ENCODE measurements around the gene KCNH6.

KCNH6 gene

GRCh38 chr17:63537001-63537400 is 13.8 kb downstream of the KCNH6 start:
- no peak for DNase-seq

- no peak for DNase-seq
Observed at GRCh38 chr17:63537991-63538692, 15.0 kb downstream of the KCNH6 start.

GRCh38 chr17:63538693-63539595 is 15.8 kb downstream of the KCNH6 start:
- DNase-seq = no peak

- DNase-seq = no peak
Observed at GRCh38 chr17:63540590-63540989, 17.4 kb downstream of the KCNH6 start.

GRCh38 chr17:63542218-63542545 is 19.0 kb downstream of the KCNH6 start:
- no peak for DNase-seq

- no peak for DNase-seq
Observed at GRCh38 chr17:63542942-63543821, 20.0 kb downstream of the KCNH6 start.

GRCh38 chr17:63543822-63544420 is 20.8 kb downstream of the KCNH6 start:
- DNase-seq = no peak

- no peak for DNase-seq
Observed at GRCh38 chr17:63544467-63545301, 21.5 kb downstream of the KCNH6 start.

GRCh38 chr17:63546308-63547082 is 23.3 kb downstream of the KCNH6 start:
- DNase-seq = no peak

GRCh38 chr17:63547083-63547523 is 23.9 kb downstream of the KCNH6 start:
- DNase-seq = no peak

GRCh38 chr17:63549289-63549945 is 26.3 kb downstream of the KCNH6 start:
- DNase-seq = no peak

- peak; percentile 100 for DNase-seq
Observed at GRCh38 chr17:63549946-63550816, 27.0 kb downstream of the KCNH6 start, which contains the start of gene DCAF7. Gene DCAF7, plus strand, starts transcription at chr17:63550477. Its CDS starts 201 bp downstream, at chr17:63550678.

GRCh38 chr17:63550817-63551639 is 27.9 kb downstream of the KCNH6 start:
- DNase-seq = peak; percentile 71

GRCh38 chr17:63552211-63552610 is 29.1 kb downstream of the KCNH6 start:
- no peak for DNase-seq

GRCh38 chr17:63555500-63556156 is 32.5 kb downstream of the KCNH6 start:
- no peak for DNase-seq

- DNase-seq = no peak
Observed at GRCh38 chr17:63557416-63557815, 34.3 kb downstream of the KCNH6 start.

GRCh38 chr17:63558441-63558840 is 35.3 kb downstream of the KCNH6 start:
- DNase-seq = no peak

GRCh38 chr17:63561819-63562218 is 38.7 kb downstream of the KCNH6 start:
- no peak for DNase-seq

Measured in NCI-H2171 treated with DMSO at 0.1 percent for 48 hours (cell line).